CD4-positive, alpha-beta T cell (primary cell): ENCODE results near the gene EARS2. TPM values are rescaled to one million over a fixed set of nuclear protein-coding genes. Genes with fewer than 3 reads are reported as not detected.

Source experiments
- ATAC-seq: fragments of 200-7000 bp; cut with Tn5 transposase; one replicate; pipeline ENCODE4 v1.10.0; 2022; ENCODE audit warnings: mild to moderate bottlenecking; ENCODE audit not compliant: poor library complexity
- CTCF ChIA-PET: fragments of 350-600 bp; sonication (Branson Sonifier 250); formaldehyde crosslinking; loops from one replicate; lab custom pipeline; 2021; ENCODE audit warnings: antibody characterized with exemption, inconsistent platforms; lab: Charles Lee
- POLR2A ChIA-PET: fragments of 350-600 bp; sonication (Branson Sonifier 250); formaldehyde crosslinking; loops from one replicate; lab custom pipeline; 2021; ENCODE audit warnings: antibody characterized with exemption, inconsistent platforms; lab: Charles Lee
- DNase-seq, 14 experiments: peaks; one replicate each; pipeline ENCODE4 v3.0.0-alpha.2; 2013 to 2020; ENCODE audit warnings: mixed read lengths in 2 of 14
- H3K27ac ChIP-seq, 2 donors: one replicate each; pipeline versions ENCODE4 v1.5.1 to v1.7.0; 2013; ENCODE audit warnings: low read length in 2 of 2, low read depth in 1 of 2, mild to moderate bottlenecking in 1 of 2
- H3K27me3 ChIP-seq, 2 experiments: 1 replicate in 1 of 2; 2 replicates in 1 of 2; pipeline versions ENCODE4 v1.6.1 to v1.7.0; 2013; ENCODE audit warnings: low read length in 2 of 2, control low read depth in 1 of 2, mild to moderate bottlenecking in 1 of 2, moderate library complexity in 1 of 2; ENCODE audit not compliant: insufficient read depth in 2 of 2, control insufficient read depth in 1 of 2
- H3K36me3 ChIP-seq: one replicate; pipeline ENCODE4 v1.6.1; 2013; ENCODE audit warnings: low read length, control low read depth; ENCODE audit not compliant: insufficient read depth
- H3K4me1 ChIP-seq: one replicate; pipeline ENCODE4 v1.6.1; 2013; ENCODE audit warnings: low read length, control low read depth; ENCODE audit not compliant: insufficient read depth
- H3K4me3 ChIP-seq: one replicate; pipeline ENCODE4 v1.5.1; 2013; ENCODE audit warnings: mild to moderate bottlenecking, low read length, moderate library complexity
- H3K9me3 ChIP-seq, 2 experiments: 1 replicate in 1 of 2; 2 replicates in 1 of 2; pipeline versions ENCODE4 v1.6.1 to v1.7.0; 2013; ENCODE audit warnings: low read length in 2 of 2, mild to moderate bottlenecking in 2 of 2, control low read depth in 1 of 2, moderate library complexity in 1 of 2; ENCODE audit not compliant: control insufficient read depth in 1 of 2, insufficient read depth in 1 of 2
- H3K27ac Mint-ChIP-seq: one replicate; pipeline ENCODE4 v1.8.0; 2020; ENCODE audit warnings: mixed read lengths
- H3K27me3 Mint-ChIP-seq: one replicate; pipeline ENCODE4 v1.8.0; 2021; ENCODE audit warnings: mixed read lengths
- H3K36me3 Mint-ChIP-seq: one replicate; pipeline ENCODE4 v1.8.0; 2021; ENCODE audit warnings: low read depth, mixed read lengths
- H3K4me1 Mint-ChIP-seq: one replicate; pipeline ENCODE4 v1.8.0; 2021; ENCODE audit warnings: low read depth, mixed read lengths
- H3K4me3 Mint-ChIP-seq: one replicate; pipeline ENCODE4 v1.8.0; 2020; ENCODE audit warnings: mild to moderate bottlenecking, mixed read lengths
- H3K9me3 Mint-ChIP-seq: one replicate; pipeline ENCODE4 v1.8.0; 2020; ENCODE audit warnings: mixed read lengths
- CTCF ChIP-seq: fragments of 200-600 bp; IDR thresholded peaks from one replicate; pipeline ENCODE4 v1.8.0; 2022; ENCODE audit warnings: antibody characterized with exemption, mild to moderate bottlenecking
- intact Hi-C, 2 experiments: fragments of 100-400 bp; cut with DNase I in 1 of 2; cut with micrococcal nuclease in 1 of 2; formaldehyde crosslinking; loops; one replicate each; pipeline versions ENCODE4 v1.15.1 to v1.9.0; 2023 to 2025; cut with DNase I, micrococcal nuclease
- total RNA-seq, 174 experiments: library from RNA in 2 of 174; stranded (reverse) in 2 of 174; gene quantifications; one replicate each; pipeline ENCODE4 v1.2.3 and lab custom pipeline; 2021 to 2026

The EARS2 gene
- total RNA-seq, 2 experiments from 2014 or later: 7.9 to 8.0 TPM

- Mint-ChIP-seq H3K4me1 (no peaks in the 10 kb centered on the region), H3K9me3 (no peaks in the 10 kb centered on the region), H3K36me3 (peaks cover 70% of the 10 kb centered on the region), H3K27ac (no peak overlapping the region), H3K27me3 (no peaks in the 10 kb centered on the region), H3K4me3 (no peak overlapping the region)
- DNase-seq: no peak
- no peak overlapping the region for H3K27ac ChIP-seq
- no peak for ATAC-seq
- intact Hi-C loops: no loop called here
- no peaks in the 10 kb centered on the region for H3K9me3 ChIP-seq
- no peaks in the 10 kb centered on the region for H3K4me1 ChIP-seq
- CTCF ChIA-PET: interaction anchor here (0.7 kb wide), 1 partner anchor 27 kb away, joined by 3 read pairs; no protein-coding TSS in a partner anchor
- H3K4me3 ChIP-seq: no peak overlapping the region
- H3K27me3 ChIP-seq: no peaks in the 10 kb centered on the region
- POLR2A ChIA-PET: no interaction called here
- TF ChIP-seq CTCF: no peak
- H3K36me3 ChIP-seq: peaks cover 37% of the 10 kb centered on the region
These were observed 16.9 kb downstream of the EARS2 start for GRCh38 chr16:23539984-23540816.

GRCh38 chr16:23538919-23539278 lies 18.3 kb downstream of the EARS2 start:
- no peak for DNase-seq
- Histone ChIP-seq H3K36me3 (peaks cover 40% of the 10 kb centered on the region), H3K9me3 (no peaks in the 10 kb centered on the region), H3K27me3 (no peaks in the 10 kb centered on the region), H3K4me1 (no peaks in the 10 kb centered on the region), H3K27ac (no peak overlapping the region), H3K4me3 (no peak overlapping the region)
- peaks cover 67% of the 10 kb centered on the region for H3K36me3 Mint-ChIP-seq
- no peaks in the 10 kb centered on the region for H3K4me1 Mint-ChIP-seq
- POLR2A ChIA-PET: no interaction called here
- no peak overlapping the region for H3K27ac Mint-ChIP-seq
- TF ChIP-seq CTCF: no peak
- H3K4me3 Mint-ChIP-seq: no peak overlapping the region
- intact Hi-C loops: no loop called here
- no peak for ATAC-seq
- no peaks in the 10 kb centered on the region for H3K27me3 Mint-ChIP-seq
- CTCF ChIA-PET: interaction anchor here (0.6 kb wide), 1 partner anchor 34 kb away, joined by 3 read pairs; no protein-coding TSS in a partner anchor
- no peaks in the 10 kb centered on the region for H3K9me3 Mint-ChIP-seq

- ChIA-PET CTCF (no interaction called here), POLR2A (no interaction called here)
- H3K9me3 ChIP-seq: no peaks in the 10 kb centered on the region
- no peak for ATAC-seq
- Mint-ChIP-seq H3K27me3 (no peaks in the 10 kb centered on the region), H3K27ac (no peak overlapping the region), H3K4me3 (no peak overlapping the region), H3K9me3 (no peaks in the 10 kb centered on the region), H3K36me3 (peaks cover 78% of the 10 kb centered on the region), H3K4me1 (no peaks in the 10 kb centered on the region)
- H3K27ac ChIP-seq: no peak overlapping the region
- H3K27me3 ChIP-seq: no peaks in the 10 kb centered on the region
- no peak for DNase-seq
- intact Hi-C loops: no loop called here
- H3K4me3 ChIP-seq: no peak overlapping the region
- H3K36me3 ChIP-seq: peaks cover 45% of the 10 kb centered on the region
- no peaks in the 10 kb centered on the region for H3K4me1 ChIP-seq
- TF ChIP-seq CTCF: no peak
These were observed 19.8 kb downstream of the EARS2 start for GRCh38 chr16:23537390-23537789.
